ENCODE data around the gene GOLGA6L26.
"Not testable (repeated sequence)": the region's sequence is repeated elsewhere in the genome, so short reads cannot be mapped to it uniquely, and the experiment has no call there.

Gene GOLGA6L26, protein sequence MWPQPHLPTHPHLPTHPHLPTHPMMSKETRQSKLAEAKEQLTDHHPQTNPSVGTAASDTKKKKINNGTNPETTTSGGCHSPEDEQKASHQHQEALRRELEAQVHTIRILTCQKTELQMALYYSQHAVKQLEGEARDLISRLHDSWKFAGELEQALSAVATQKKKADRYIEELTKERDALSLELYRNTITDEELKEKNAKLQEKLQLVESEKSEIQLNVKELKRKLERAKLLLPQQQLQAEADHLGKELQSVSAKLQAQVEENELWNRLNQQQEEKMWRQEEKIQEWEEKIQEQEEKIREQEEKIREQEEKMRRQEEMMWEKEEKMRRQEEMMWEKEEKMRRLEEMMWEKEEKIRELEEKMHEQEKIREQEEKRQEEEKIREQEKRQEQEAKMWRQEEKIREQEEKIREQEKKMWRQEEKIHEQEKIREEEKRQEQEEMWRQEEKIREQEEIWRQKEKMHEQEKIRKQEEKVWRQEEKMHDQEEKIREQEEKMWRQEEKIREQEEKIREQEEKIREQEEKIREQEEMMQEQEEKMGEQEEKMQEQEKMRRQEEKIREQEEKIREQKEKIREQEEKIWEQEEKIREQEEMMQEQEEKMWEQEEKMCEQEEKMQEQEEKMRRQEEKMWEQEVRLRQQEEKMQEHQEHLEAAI

DNA sequence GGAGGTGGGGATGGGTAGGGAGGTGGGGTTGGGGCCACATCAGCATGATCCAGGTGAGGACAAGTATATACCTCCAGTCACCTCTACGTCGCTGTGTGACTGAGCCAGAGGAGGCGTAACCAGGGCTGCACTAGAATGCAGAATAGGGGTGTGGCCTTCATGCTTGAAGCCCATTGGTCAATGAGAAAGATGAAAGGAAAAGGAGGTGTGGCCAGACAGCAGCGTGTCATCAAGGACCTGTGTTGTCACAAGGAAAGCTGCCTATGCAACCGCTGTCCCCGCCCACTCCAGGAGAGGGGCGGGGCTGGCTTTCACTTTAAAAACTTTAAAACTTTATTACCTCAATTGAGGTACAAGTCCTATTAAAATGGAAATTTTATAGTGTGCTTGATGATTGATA lies at the start of gene GOLGA6L26:
GOLGA6L26 (minus strand) TSS at position 101 of the 400 bp plus-strand sequence; CDS start at position 40, 61 bp downstream.
- not testable (repeated sequence) for DNase-seq (ENCODE audit: low read depth in 2 of 2, low spot score in 1 of 2)

DNA sequence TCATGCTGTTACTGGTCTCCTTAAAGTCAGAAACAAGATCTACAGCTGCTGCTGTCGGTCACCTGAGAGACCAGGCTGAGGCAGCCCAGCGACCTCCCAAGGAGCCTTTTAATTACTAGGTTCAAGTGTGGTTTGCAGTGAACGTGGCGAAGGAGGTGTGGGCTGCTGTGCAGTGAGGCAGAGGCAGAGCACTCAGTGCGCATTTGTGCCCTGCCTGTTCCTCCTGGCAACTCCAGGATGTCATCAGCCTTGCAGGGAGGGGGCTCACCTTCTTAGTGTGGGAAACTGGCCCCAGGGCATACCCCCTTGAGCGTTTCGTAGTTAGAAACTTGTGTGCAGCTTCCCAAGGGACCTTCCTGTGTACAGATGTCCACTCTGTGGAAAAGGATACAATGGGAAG lies 47.2 kb upstream of the GOLGA6L26 start:
- DNase-seq (ENCODE audit: low read depth in 2 of 2, low spot score in 1 of 2) = not testable (repeated sequence)

DNA sequence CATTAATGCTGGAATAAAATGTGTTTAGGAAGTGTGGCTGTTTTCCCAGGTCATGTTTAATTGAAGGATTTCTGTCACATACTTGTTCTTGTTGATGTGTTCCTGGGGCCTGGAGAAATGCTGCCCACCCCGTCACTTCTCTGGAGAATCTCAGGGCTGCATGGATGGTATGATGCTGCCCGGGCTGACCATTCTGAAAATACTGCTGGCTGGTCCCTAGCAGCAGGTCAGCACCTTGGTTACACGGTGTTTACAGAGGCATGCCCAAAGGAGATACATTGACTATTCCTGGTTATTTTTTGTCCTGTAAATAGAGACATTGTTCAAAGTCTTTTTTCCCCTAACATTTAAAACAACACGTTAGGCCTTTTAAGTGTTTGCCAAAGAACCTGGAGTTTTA lies 46.7 kb upstream of the GOLGA6L26 start:
- DNase-seq (ENCODE audit: low read depth in 2 of 2, low spot score in 1 of 2) = not testable (repeated sequence)

DNA sequence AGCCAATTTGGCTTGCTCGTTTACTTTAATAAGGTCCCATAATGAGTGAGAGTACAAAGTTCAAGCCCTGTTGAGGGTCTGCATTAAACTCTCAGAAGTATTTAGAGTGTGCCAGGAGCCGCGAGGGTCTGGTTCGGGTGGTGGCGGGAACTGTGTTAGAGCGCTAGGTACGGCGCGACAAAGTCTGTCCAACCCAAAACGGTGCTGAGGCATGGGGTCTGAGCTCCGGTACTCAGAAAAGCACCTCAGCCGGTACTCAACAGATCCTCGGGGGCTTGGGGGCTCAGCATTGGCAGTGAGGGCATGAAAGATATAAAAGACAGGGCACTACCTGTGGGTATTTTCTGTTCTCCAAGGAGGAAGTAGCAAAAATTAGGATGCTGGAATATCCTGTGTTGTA lies 45.0 kb upstream of the GOLGA6L26 start:
- DNase-seq (ENCODE audit: low read depth in 2 of 2, low spot score in 1 of 2) = not testable (repeated sequence)

DNA sequence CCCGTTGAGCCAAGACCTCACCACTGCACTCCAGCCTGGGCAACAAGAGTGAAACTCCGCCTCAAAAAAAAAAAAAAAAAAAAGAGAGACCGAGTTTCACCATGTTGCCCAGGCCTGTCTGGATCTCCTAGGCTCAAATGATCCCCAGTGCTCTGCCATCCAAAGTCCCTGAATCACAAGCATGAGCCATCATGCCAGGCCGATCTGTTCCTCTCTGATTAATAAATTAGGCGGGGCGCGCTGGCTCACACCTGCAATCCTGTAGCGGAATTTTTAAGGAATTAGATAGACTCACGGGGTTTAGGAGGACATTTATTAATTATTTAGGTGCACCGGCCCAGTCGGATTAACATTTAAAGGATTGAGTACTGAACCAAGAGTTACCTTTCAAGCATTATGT lies 40.2 kb upstream of the GOLGA6L26 start:
- DNase-seq (ENCODE audit: low read depth in 2 of 2, low spot score in 1 of 2) = not testable (repeated sequence)

DNA sequence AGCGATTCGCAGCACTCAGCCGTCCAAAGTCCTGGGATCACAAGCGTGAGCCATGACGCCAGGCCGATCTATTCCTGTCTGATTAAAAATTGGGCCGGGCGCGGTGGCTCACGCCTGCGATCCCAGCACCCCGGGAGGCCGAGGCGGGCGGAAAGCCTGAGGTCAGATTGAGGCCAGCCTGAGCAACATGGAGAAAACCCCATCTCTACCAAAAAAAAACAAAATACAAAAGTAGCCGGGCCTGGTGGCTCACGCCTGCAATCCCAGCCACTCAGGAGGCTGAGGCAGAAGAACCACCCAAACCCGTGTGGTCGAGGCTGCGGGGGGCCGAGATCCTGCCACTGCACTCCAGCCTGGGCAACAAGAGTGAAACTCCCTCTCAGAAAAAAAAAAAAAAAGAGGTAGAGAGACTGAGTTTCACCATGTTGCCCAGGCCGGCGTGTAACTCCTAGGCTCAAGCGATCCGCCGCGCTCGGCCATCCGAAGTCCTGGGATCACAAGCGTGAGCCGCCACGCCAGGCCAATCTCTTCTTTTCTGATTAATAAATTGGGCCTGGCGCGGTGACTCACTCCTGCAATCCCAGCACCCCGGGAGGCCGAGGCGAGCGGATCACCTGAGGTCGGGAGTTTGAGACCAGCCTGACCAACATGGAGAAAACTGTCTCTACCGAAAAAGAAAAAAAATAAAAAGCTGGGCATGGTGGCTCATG lies 39.0 kb upstream of the GOLGA6L26 start:
- not testable (repeated sequence) for DNase-seq (ENCODE audit: low read depth in 2 of 2, low spot score in 1 of 2)

DNA sequence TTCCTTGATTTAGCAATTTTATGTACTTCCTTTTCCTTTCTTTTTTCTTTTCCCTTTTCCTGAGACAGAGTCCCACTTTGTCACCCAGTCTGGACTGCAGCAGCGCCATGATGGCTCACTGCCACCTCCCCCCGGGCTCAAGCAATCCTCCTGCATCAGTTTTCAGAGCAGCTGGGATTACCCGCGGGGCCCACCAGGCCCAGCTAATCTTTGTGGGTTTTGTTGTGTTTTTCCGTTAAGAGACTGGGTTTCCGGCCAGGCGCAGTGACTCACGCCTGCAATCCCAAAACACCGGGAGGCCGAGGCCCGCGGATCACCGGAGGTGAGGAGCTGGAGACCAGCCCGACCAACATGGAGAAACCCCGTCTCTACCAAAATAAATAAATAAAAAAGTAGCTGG lies 38.3 kb upstream of the GOLGA6L26 start:
- DNase-seq (ENCODE audit: low read depth in 2 of 2, low spot score in 1 of 2) = no peak

DNA sequence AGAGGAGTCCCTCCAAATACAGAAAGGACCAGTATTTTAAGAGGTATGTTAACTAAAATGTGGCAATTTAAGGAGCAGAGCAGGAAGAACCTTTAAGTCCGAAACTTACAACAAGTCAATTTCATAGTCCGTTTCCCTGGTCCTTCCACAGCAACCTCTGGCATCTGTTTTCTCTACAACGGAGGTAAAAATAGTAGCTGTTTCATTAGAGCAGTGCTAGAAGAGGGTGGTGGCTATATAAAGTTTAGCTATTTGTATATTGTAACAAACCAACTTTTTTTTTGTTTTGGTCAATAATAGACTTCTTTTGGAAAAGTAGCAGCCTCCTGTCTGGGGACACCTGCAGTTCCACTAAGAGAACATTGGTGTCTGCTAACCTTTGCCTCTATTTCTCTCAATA lies 37.9 kb upstream of the GOLGA6L26 start:
- not testable (repeated sequence) for DNase-seq (ENCODE audit: low read depth in 2 of 2, low spot score in 1 of 2)

DNA sequence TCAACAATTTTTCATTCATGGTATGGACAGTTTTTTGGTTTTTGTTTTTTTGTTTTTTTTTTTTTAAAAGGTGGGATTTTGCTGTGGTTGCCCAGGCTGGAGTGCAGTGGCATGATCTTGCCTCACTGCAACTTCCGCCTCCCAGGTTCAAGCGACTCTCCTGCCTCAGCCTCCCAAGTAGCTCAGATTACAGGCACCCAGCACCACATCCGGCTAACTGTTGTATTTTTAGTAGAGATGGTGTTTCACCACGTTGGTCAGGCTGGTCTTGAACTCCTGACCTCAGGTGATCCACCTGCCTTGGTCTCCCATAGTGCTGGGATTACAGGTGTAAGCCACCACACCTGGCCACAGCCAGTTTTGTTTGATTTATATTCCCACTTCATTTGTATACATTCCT lies 37.1 kb upstream of the GOLGA6L26 start:
- DNase-seq (ENCODE audit: low read depth in 2 of 2, low spot score in 1 of 2) = not testable (repeated sequence)

DNA sequence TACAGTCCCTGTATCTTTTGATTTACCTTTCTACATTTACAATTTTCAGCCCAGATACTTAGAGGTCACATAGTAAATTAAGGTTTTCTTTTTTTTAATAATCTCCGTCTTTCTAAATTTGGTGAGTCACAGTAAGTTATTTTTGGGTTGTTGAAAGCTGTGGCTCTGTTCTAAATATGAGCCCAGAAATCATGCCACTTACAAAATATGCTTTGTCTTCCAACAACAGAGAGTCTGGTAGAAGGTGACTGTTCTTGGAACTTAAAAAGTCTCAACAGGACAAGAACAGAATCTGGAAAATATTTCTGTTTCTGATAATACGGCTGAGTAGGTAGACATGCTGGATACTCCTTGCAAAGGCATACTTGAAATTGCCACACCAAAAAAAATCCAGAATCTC lies 36.6 kb upstream of the GOLGA6L26 start:
- DNase-seq (ENCODE audit: low read depth in 2 of 2, low spot score in 1 of 2) = no peak

DNA sequence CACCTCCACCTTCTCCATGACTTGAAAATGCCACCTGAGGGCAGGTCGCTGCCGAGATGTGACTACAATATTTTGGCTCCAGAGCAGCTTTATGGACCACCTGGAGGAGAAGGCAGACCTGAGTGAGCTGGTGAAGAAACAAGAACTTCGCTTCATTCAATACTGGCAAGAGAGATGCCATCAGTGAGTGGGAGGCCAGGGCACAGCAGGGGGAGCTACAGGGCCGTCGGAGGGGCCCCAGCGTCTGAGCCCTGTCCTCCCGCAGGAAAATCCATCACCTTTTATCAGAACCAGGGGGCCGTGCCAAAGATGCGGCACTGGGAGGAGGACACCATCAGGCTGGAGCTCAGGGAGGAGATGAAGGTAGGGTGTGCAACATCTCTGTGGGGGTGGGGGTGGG lies 30.3 kb upstream of the GOLGA6L26 start:
- DNase-seq (ENCODE audit: low read depth in 2 of 2, low spot score in 1 of 2) = not testable (repeated sequence)

DNA sequence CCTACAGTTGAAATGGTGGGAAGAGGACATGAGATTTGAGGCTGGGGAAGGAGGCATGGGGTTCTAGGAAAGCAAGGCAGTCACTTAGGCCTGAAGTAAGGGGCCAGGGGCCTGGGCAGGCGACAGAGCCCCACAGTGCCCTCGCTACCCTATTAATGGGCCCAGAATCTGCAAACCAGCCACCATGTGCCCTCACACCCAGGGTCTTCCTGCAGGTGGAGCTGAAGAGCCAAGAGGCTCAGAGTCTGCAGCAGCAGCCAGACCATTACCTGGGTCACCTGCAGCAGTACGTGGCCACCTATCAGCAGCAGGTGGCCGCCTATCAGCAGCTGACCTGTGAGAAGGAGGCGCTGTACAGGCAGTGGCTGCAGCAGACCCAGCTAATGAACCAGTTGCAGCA lies 28.6 kb upstream of the GOLGA6L26 start:
- DNase-seq (ENCODE audit: low read depth in 2 of 2, low spot score in 1 of 2) = not testable (repeated sequence)

DNA sequence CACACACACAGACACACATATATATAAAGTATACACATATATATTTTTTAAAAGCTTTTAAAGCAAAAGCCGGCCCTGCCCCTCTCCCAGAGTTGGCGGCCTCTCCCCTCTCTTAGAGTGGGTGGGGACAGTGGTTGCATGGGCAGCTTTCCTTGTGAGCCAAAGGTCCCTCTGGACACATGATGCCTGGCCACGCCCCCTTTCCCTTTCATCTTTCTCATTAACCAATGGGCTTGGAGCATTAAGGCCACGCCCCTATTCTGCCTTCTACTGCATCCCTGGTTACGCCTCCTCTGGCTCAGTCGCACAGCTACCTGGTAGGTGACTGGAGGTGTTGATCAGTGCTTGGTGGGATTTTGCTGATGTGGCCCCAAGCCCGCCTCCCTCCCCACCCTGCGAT lies 20.5 kb upstream of the GOLGA6L26 start, which contains the start of gene GOLGA8S:
GOLGA8S (plus strand) TSS at position 301 of the 400 bp plus-strand sequence; CDS start at position 363, 62 bp downstream.
- not testable (repeated sequence) for DNase-seq (ENCODE audit: low read depth in 2 of 2, low spot score in 1 of 2)

DNA sequence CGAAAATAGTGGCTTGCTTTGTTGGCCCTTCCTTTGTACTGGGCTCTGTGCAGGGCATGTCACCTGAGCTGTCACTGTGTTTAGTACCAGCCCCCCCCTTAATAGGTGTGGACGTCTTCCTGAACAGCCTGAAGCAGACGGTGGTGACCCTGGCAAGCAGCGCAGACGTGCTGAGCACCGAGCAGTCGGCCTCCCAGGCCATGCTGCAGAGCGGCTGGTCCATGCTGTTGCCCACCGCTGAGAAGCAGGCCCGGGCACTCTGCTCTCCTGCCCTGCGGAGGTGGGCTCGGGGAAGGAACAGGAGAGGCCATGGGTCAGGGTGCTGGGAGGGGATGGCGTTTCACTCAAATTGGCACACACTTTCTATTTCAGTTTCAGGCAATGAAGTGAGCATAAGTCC lies 22.8 kb downstream of the GOLGA6L26 start:
- not testable (repeated sequence) for DNase-seq (ENCODE audit: low read depth in 2 of 2, low spot score in 1 of 2)

DNA sequence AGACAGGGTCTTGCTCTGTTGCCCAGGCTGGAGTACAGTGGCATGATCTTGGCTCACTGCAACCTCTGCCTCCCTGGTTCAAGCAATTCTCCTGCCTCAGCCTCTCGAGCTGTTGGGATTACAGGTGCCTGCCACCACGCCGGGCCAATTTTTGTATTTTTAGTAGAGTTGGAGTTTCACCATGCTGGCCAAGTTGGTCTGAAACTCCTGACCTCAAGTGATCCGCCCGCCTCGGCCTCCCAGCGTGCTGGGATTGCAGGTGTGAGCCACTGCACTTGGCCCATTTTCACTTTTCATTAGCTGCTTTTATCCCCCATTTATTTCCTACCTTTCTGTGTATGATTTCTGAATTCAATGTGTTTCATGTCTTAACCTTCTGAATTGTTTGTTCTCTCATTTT lies 28.1 kb downstream of the GOLGA6L26 start:
- DNase-seq (ENCODE audit: low read depth in 2 of 2, low spot score in 1 of 2) = not testable (repeated sequence)

DNA sequence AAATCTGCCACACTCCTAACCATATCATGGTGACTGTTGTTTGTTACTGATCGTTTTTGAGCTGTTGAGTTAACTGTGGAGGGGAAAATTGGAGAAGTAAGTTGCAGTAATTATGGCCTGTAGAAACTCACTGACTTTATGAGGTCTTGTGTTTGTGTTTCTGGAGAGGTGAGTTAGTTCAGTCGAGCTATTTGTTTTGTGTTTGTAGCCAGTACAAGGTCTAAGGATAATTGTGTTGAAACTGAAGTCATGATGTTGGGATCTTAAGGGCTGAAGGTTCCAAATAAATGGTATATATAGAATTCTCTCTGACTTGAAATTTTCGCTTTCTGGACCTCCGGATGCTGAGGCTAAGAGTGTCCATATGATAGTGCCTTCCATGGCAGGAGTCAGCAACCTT lies 29.2 kb downstream of the GOLGA6L26 start:
- DNase-seq (ENCODE audit: low read depth in 2 of 2, low spot score in 1 of 2) = not testable (repeated sequence)

DNA sequence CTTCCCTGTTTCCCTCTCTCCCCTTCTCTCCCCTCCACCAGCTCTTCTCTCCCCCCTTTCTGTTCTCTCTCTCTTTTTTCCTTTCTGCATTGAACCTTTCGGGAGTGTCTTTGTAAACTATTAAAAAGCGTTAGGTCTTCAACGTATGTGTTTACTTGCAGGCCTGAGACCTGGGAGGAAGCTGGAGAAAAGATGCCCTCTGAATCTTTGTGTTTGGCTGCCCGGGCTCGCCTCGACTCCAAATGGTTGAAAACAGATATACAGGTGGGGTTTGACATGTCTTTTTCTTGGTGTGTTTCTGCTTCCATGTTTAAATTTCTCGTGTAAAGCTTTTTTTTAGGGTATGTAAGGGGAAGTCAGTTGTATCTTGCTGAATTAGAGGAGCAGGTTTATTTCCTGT lies 29.7 kb downstream of the GOLGA6L26 start:
- not testable (repeated sequence) for DNase-seq (ENCODE audit: low read depth in 2 of 2, low spot score in 1 of 2)

DNA sequence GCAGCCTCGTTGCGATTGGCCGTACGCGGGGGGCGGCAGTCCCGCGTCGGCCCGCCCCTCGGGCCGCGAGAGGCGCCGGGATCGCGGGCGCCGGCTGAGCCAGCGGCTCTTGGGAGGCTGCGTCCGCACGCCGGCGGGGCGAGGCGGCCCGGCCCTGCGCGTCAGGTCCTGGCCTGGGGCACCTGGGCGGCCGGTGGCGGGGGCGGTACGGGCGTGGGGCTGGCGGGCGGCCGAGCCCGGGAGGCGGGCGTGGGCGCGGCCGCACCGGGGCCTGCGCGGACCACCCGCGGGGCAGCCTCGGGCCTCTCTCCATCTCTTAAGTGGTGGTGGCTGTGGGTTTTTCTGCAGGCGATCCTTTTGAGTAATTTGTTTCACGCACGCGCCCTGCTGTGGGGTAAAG lies 30.3 kb downstream of the GOLGA6L26 start:
- not testable (repeated sequence) for DNase-seq (ENCODE audit: low read depth in 2 of 2, low spot score in 1 of 2)

DNA sequence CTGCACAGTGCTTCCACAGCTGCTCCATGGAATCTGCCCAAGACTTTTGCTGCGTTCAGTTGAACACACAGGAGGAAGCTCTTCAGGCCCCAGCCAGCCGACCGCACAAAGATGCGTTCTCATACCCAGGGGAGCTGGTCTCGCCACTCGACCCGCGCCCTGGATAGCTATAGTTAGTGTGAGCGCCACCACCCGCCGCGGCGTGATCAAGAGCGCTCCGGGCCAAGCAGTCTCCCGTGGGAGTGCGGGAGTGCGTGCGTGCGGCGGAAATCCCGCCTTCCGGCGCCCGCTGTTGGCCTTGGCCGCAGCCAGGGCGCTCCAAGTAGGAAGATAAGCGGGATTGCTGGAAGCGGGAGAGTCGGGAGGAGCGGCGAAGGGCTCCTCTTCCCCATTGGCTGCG lies 30.8 kb downstream of the GOLGA6L26 start:
- DNase-seq (ENCODE audit: low read depth in 2 of 2, low spot score in 1 of 2) = not testable (repeated sequence)

Data from stimulated activated CD8-positive, alpha-beta memory T cell treated with anti-CD3 and anti-CD28 coated beads, Interleukin-4, amount 100 ng/mL, for 1 hour (primary cell).